ENCODE measurements around the gene NOS2.

DNA sequence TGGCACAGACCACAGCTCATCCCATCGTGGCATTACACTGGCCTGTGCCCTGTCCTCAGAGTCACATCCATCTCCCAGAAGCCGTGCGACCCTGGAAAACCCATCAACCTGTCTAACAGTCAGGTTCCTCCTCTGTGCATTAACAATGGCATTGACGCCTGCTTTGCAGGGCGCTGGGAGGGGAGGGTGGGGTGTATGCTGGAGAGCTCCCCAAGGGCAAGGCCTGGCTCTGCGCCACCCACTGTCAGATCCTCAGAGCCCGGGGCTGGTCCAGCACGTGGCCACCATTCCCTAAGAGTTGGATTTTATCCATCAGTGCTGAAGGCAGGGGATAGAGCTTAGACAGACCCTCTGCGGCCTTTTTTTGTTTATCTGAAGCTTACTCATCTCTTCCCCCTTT is 28.7 kb downstream of the NOS2 start:
- TF ChIP-seq CTCF (IDR thresholded peaks at IDR 0.05), result no peak
- no peak for TF ChIP-seq EZH2 (IDR thresholded peaks at IDR 0.05)

Data from neural progenitor cell (in vitro differentiated cells).